ENCODE data around the gene HOXB5.
A peak's percentile ranks its signal among the peaks of the same experiment; 100 is the strongest.

Gene HOXB5

GRCh38 chr17:48595278-48595999, 1.9 kb upstream of the HOXB5 start:
- Histone ChIP-seq H3K9me3 (ENCODE audit: control insufficient read depth, insufficient read depth, low read depth, low read length) (no peaks in the 10 kb centered on the region), H3K27ac (ENCODE audit: extremely low read depth, low read depth, low read length) (peak overlapping the region; percentile 87; the same call in 1 of the 2 replicates), H3K4me1 (ENCODE audit: control insufficient read depth, insufficient read depth, low read length) (peaks cover 42% of the 10 kb centered on the region), H3K36me3 (ENCODE audit: control insufficient read depth in 2 of 2, insufficient read depth in 1 of 2, low read length in 2 of 2) (peaks cover 5 to 46% of the 10 kb centered on the region in 2 experiments; a peak in 2 of 3 replicates), H3K4me3 (ENCODE audit: low read depth, low read length) (no peak overlapping the region)
- CTCF ChIA-PET = interaction anchor here (0.6 to 6.0 kb wide), 11 partner anchors 23 to 578 kb away, joined by 3 to 52 read pairs (median 5); no protein-coding TSS in a partner anchor
- TF ChIP-seq, protein P1, sequence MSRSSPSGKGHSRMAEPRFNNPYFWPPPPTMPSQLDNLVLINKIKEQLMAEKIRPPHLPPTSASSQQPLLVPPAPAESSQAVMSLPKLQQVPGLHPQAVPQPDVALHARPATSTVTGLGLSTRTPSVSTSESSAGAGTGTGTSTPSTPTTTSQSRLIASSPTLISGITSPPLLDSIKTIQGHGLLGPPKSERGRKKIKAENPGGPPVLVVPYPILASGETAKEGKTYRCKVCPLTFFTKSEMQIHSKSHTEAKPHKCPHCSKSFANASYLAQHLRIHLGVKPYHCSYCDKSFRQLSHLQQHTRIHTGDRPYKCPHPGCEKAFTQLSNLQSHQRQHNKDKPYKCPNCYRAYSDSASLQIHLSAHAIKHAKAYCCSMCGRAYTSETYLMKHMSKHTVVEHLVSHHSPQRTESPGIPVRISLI (tag by site-specific recombination; IDR thresholded peaks at IDR 0.05) = no peak
- no peak for TF ChIP-seq ZEB2 (tag by site-specific recombination; IDR thresholded peaks at IDR 0.05)
- no peak for TF ChIP-seq SCRT1 (tag by site-specific recombination; IDR thresholded peaks at IDR 0.05; ENCODE audit: borderline replicate concordance)
- peak; percentile 69; the same call in 1 of the 2 replicates for TF ChIP-seq REPIN1 (tag by site-specific recombination; IDR thresholded peaks at IDR 0.05; ENCODE audit: low read depth)
- no peak for TF ChIP-seq ZNF555 (tag by site-specific recombination; conservative IDR thresholded peaks at IDR 0.05)
- TF ChIP-seq ZBTB8A (tag by site-specific recombination; IDR thresholded peaks at IDR 0.05) = 0 out of 2 replicates have a peak, but pooled peaks have one; percentile 9
- TF ChIP-seq ZBTB17 (tag by site-specific recombination; IDR thresholded peaks at IDR 0.05) = 0 out of 2 replicates have a peak, but pooled peaks have one; percentile 7
- no peak for TF ChIP-seq ZNF274 (IDR thresholded peaks at IDR 0.05; ENCODE audit: low read length)
- TF ChIP-seq ZNF274 (tag by site-specific recombination; IDR thresholded peaks at IDR 0.05; ENCODE audit: borderline replicate concordance) = no peak
- peak; percentile 9; the same call in 1 of the 2 replicates for TF ChIP-seq ZNF600 (tag by site-specific recombination; IDR thresholded peaks at IDR 0.05)
- TF ChIP-seq ZNF513 (tag by site-specific recombination; IDR thresholded peaks at IDR 0.05) = peak; percentile 94
- POLR2A ChIA-PET = no interaction called here

- Histone ChIP-seq H3K27ac (ENCODE audit: extremely low read depth, low read depth, low read length) (peak overlapping the region; percentile 68), H3K4me1 (ENCODE audit: control insufficient read depth, insufficient read depth, low read length) (peaks cover 38% of the 10 kb centered on the region), H3K9me3 (ENCODE audit: control insufficient read depth, insufficient read depth, low read depth, low read length) (no peaks in the 10 kb centered on the region), H3K4me3 (ENCODE audit: low read depth, low read length) (no peak overlapping the region), H3K36me3 (ENCODE audit: control insufficient read depth in 2 of 2, insufficient read depth in 1 of 2, low read length in 2 of 2) (peaks cover 5 to 46% of the 10 kb centered on the region in 2 experiments; a peak in 2 of 3 replicates)
- ChIA-PET CTCF (interaction anchor here (0.6 to 6.0 kb wide), 21 partner anchors 12 to 380 kb away, joined by 3 to 52 read pairs (median 6); no protein-coding TSS in a partner anchor), POLR2A (no interaction called here)
- TF ChIP-seq ZNF404 (tag by site-specific recombination; IDR thresholded peaks at IDR 0.05) (no peak), ZNF600 (tag by site-specific recombination; IDR thresholded peaks at IDR 0.05) (0 out of 2 replicates have a peak, but pooled peaks have one; percentile 8), ZNF266 (tag by site-specific recombination; IDR thresholded peaks at IDR 0.05; ENCODE audit: low read depth) (no peak), ZNF335 (tag by site-specific recombination; conservative IDR thresholded peaks at IDR 0.05) (peak; percentile 88), SCRT2 (tag by site-specific recombination; IDR thresholded peaks at IDR 0.05) (no peak), PRDM4 (tag by site-specific recombination; IDR thresholded peaks at IDR 0.05) (0 out of 2 replicates have a peak, but pooled peaks have one; percentile 36), ZSCAN16 (tag by site-specific recombination; IDR thresholded peaks at IDR 0.05) (no peak), ZBTB20 (tag by site-specific recombination; IDR thresholded peaks at IDR 0.05) (peak; percentile 11; the same call in 1 of the 2 replicates), HOXA7 (CRISPR knock-in tag; IDR thresholded peaks at IDR 0.05; ENCODE audit: borderline replicate concordance) (no peak), ZNF132 (tag by site-specific recombination; IDR thresholded peaks at IDR 0.05; ENCODE audit: borderline replicate concordance) (no peak), ZNF138 (tag by site-specific recombination; IDR thresholded peaks at IDR 0.05; ENCODE audit: borderline replicate concordance) (no peak), ZNF768 (tag by site-specific recombination; IDR thresholded peaks at IDR 0.05) (no peak)
- TF ChIP-seq, protein P2, sequence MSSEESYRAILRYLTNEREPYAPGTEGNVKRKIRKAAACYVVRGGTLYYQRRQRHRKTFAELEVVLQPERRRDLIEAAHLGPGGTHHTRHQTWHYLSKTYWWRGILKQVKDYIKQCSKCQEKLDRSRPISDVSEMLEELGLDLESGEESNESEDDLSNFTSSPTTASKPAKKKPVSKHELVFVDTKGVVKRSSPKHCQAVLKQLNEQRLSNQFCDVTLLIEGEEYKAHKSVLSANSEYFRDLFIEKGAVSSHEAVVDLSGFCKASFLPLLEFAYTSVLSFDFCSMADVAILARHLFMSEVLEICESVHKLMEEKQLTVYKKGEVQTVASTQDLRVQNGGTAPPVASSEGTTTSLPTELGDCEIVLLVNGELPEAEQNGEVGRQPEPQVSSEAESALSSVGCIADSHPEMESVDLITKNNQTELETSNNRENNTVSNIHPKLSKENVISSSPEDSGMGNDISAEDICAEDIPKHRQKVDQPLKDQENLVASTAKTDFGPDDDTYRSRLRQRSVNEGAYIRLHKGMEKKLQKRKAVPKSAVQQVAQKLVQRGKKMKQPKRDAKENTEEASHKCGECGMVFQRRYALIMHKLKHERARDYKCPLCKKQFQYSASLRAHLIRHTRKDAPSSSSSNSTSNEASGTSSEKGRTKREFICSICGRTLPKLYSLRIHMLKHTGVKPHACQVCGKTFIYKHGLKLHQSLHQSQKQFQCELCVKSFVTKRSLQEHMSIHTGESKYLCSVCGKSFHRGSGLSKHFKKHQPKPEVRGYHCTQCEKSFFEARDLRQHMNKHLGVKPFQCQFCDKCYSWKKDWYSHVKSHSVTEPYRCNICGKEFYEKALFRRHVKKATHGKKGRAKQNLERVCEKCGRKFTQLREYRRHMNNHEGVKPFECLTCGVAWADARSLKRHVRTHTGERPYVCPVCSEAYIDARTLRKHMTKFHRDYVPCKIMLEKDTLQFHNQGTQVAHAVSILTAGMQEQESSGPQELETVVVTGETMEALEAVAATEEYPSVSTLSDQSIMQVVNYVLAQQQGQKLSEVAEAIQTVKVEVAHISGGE (tag by site-specific recombination; conservative IDR thresholded peaks at IDR 0.05; ENCODE audit: low read depth) = 0 out of 2 replicates have a peak, but pooled peaks have one; percentile 4
Measured at GRCh38 chr17:48594538-48595277, 1.1 kb upstream of the HOXB5 start.
